ENCODE measurements around the gene NLRP6.

- TF ChIP-seq CTCF (IDR thresholded peaks at IDR 0.05) = no peak
- no peak for TF ChIP-seq POLR2A (IDR thresholded peaks at IDR 0.05)
- TF ChIP-seq EP300 (IDR thresholded peaks at IDR 0.05) = no peak
- TF ChIP-seq POLR2AphosphoS5 (IDR thresholded peaks at IDR 0.05) = no peak
Measured at GRCh38 chr11:316891-317301, 38.7 kb downstream of the NLRP6 start.
